Measurements from ENCODE around the gene TUT1. TPM values are rescaled to one million over a fixed set of nuclear protein-coding genes. Genes with fewer than 3 reads are reported as not detected.
A peak's percentile ranks its signal among the peaks of the same experiment; 100 is the strongest.

TUT1 gene
- polyA plus RNA-seq, 3 donors: 15.8 to 16.2 (median 15.9) TPM

DNA sequence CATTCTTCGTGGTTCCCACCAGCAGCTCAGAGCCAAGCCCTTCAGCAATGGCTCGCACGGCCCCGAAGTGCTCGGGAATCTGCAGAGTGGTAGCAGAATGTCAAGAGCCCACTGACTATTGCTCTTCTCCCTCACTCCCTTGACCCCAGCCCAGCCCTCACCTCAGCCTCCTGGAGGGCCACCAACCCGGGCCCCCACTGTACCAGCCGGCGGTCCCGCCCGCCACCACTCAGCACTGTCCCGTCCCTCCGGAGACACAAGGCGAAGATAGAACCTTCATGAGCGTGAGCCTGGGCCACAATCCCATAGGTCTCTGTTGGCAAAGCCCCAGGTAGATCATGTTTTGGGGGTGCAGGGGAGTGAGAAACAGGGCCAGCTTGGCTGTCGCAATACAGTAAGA, 14.6 kb upstream of the TUT1 start:
- no peak overlapping the region for H3K27ac ChIP-seq (ENCODE audit: low read depth, low read length)
- 95 to 97% (median 96%) methylated on average over 15 of the region's 15 CpGs for WGBS, 3 donors

DNA sequence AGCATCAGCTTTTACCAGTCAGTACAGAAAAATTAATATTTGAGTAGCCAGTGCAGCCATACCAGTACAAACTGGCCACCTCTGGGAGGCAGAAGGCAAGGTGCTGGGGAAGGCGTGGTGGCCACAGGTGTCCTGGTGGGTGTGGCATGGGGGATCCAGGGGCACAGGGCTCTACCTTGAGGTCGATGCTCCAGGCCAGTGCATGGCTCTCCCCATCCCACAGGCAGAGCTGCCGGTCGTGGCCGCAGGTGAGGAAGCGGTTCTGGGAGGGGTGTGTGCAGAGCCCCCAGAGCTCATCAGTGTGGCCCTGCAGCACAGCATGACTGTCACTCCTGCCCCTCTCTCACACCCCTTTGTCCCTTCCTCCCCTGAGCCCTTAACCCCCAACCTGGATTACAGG, 14.1 kb upstream of the TUT1 start:
- WGBS, 3 donors: 79 to 92% (median 87%) methylated on average over 3 to 6 of the region's 6 CpGs
- no peak overlapping the region for H3K27ac ChIP-seq (ENCODE audit: low read depth, low read length)

DNA sequence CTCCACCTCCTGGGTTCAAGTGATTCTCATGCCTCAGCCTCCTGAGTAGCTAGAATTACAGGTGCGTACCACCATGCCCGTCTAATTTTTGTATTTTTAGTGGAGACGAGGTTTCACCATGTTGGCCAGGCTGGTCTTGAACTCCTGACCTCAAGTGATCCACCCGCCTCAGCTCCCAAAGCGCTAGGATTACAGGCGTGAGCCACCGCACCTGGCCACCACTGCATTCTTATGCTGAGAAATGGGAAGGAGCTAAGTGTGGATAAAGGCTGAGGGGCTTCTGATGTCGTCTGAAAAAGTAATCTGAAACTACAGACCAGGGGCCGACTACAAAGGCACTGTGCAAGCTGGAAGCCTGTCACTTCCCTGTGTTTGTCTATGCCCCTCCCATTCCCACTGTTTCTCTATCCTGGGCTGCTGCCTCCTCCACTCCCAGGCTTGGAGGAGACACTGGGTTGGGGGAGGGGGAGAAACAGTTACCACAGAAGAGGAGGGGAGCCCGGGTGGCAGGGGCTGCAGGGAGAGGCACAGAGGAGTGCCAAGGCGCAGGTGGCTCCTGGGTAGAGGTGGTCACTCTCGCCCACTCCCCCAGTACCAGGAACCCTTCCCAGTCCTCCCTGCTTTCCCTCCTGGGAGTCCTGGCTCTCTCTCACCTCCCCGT, 13.3 kb upstream of the TUT1 start:
- no peak overlapping the region for H3K27ac ChIP-seq (ENCODE audit: low read depth, low read length)
- WGBS, 3 donors: 81 to 86% (median 86%) methylated on average over 13 of the region's 13 CpGs

GRCh38 chr11:62603776-62604299, 12.5 kb upstream of the TUT1 start:
- H3K27ac ChIP-seq (ENCODE audit: low read depth, low read length): no peak overlapping the region
- WGBS, 3 donors: 90 to 94% (median 93%) methylated on average over 8 of the region's 8 CpGs

- no peak overlapping the region for H3K27ac ChIP-seq (ENCODE audit: low read depth, low read length)
- WGBS, 3 donors: 60 to 71% (median 63%) methylated on average over 13 of the region's 13 CpGs
Measured at GRCh38 chr11:62603072-62603408, 11.7 kb upstream of the TUT1 start.

DNA sequence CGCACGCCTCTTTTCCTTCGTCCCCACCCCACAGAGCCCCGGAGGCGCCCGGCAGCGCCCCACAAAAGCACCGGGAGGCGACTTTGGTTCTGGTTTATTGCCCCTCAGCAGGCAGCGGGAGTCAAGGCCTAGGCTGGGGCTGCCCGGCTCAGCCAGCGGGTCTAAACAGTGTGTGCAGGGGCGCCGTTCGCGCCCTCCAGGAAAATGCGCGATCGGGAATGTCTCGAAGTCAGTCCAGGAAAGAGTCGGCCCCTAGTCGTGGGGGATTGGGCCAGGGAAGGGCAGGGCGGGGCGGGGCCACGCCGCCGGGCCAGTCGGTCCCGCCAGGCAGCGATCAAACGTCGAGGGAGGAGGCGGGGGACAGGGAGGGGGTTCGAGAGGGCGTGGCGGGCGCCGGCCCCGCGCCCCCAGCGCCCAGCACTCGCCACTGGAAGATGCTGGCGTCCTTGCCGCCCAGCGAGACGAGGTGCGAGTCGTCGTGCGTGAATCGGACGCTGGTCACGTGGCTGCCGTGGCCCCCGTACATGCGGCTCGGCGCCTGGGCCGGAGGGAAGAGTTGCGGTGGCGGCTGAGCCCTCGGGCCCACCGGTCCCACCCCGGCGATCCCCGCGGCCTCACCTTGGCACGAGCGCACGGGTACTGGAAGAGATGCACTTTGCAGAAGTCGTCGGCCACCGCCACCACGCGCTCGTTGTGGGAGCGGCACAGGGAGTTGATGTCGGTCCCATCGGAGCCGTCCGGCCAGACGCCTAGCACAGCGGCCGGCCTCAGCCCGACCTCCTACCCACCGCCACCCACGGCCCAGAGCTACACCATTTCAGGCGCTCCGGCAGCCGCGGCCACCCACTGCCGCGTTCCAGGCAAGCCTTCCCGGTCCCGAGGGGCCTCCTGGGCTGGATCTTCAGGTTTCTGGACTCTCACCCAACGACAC, 11.1 kb upstream of the TUT1 start:
- WGBS, 3 donors: 9 to 30% (median 25%) methylated on average over 74 to 95 of the region's 96 CpGs
- peak overlapping the region; percentile 17 for H3K27ac ChIP-seq (ENCODE audit: low read depth, low read length)

- peak within 1 kb of the TSS; percentile 17 for H3K27ac ChIP-seq (ENCODE audit: low read depth, low read length)
- whole genome bisulfite sequencing, 3 donors: 0 to 1% (median 1%) methylated on average over 77 to 83 of the region's 83 CpGs
Measured at GRCh38 chr11:62601372-62602140, 10.2 kb upstream of the TUT1 start, which contains the start of gene MTA2. TSS of gene MTA2 (minus strand) at chr11:62601865. CDS start at chr11:62601450, 415 bp downstream.

DNA sequence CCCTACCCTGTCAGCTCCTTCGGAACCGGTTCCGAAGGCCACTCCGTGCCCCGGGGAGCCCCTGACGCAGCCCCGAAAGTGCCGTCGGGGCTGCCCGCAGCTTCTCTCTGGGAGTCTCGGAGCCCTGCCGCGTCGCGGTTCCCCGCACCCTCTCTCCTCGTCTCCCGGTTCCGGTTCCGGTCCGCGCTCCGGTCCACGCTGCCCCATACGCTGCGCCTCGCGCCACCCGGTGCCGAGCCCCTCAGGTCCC, 9.7 kb upstream of the TUT1 start:
- 0% methylated on average over 21 to 30 of the region's 30 CpGs for WGBS, 3 donors
- no peak overlapping the region for H3K27ac ChIP-seq (ENCODE audit: low read depth, low read length)

DNA sequence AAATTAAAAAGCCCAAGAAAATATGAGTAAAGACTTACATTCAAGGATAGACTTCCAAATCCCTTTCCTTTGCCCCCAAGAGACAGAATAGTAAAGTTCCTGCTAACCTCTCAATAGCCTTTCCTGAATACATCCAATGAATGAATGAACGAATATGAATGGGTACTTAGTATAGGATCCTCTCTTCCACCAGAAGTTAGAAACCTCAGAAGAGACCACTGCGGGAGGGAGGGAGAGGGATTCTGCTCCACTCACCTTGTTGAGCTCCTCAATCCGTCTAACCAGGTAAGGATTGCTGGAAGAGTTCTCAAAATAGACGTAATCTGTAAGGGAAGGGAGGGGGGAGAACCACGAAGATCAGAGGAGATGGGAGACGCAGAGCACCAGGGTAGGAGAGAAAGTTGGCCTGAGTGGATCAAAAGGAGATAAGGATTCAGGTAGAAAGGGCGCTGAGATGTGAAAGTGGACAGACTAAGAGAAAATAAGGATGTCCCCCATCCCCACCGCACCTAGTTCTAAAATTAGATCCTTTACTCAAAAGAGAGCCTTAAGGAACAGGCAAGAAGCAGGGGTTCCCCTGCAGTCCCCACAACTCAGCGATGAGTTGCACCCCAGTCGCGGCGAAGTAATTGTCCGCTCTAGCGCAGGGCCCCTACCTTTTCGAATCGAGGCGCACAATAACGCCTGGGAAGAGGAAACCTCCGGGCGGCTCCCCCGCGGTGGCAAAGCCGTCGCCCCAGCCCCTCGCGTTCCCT, 9.2 kb upstream of the TUT1 start:
- WGBS, 3 donors: 0 to 2% (median 1%) methylated on average over 25 to 26 of the region's 26 CpGs
- no peak overlapping the region for H3K27ac ChIP-seq (ENCODE audit: low read depth, low read length)

DNA sequence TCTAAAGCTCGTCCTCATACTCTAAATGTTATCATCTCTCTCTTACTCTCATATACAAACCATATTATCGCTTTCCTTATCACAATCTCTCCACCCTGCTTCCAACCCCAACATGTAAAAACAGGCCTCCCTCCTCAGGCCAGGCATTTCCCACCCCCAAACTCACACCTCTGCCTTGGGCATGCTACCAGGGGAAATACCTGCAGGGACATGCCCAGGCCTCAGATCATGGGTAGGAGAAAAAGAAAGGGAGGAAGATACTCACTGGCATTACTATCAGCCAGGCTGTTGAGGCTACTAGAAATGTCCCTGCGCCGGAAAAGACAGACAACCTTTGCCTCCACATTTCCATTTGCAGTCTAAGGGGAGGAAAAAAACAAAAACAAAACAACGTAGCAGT, 8.6 kb upstream of the TUT1 start:
- 40 to 52% (median 40%) methylated on average over 5 of the region's 5 CpGs for WGBS, 3 donors
- H3K27ac ChIP-seq (ENCODE audit: low read depth, low read length): no peak overlapping the region

- 29 to 43% (median 35%) methylated on average over 7 of the region's 7 CpGs for WGBS, 3 donors
- no peak overlapping the region for H3K27ac ChIP-seq (ENCODE audit: low read depth, low read length)
Measured at GRCh38 chr11:62599069-62599696, 7.9 kb upstream of the TUT1 start.

DNA sequence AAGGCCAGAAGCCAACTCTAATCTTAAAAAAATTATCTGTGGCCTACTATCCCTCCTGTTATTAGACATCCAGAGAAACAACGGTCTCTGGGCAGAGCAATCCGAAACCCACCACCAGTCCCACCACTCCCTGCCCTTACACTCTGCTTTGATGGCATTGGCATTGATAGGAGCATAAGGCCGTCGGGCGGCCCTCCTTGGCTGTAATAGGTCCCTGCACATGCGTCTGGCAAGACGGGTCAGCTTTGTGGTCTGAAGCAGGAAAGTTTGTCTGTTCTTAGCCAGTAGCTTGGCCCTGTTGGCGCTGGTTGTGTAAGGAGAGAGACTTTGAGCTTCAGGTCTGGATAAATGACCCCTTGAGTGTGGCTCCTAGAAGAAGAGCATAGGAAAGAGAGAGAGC, 3.8 kb upstream of the TUT1 start:
- H3K27ac ChIP-seq (ENCODE audit: low read depth, low read length): no peak overlapping the region
- WGBS, 3 donors: 84 to 90% (median 89%) methylated on average over 8 of the region's 8 CpGs

- H3K27ac ChIP-seq (ENCODE audit: low read depth, low read length): no peak overlapping the region
- 52 to 57% (median 56%) methylated on average over 13 of the region's 13 CpGs for WGBS, 3 donors
Measured at GRCh38 chr11:62593434-62594044, 2.2 kb upstream of the TUT1 start.

DNA sequence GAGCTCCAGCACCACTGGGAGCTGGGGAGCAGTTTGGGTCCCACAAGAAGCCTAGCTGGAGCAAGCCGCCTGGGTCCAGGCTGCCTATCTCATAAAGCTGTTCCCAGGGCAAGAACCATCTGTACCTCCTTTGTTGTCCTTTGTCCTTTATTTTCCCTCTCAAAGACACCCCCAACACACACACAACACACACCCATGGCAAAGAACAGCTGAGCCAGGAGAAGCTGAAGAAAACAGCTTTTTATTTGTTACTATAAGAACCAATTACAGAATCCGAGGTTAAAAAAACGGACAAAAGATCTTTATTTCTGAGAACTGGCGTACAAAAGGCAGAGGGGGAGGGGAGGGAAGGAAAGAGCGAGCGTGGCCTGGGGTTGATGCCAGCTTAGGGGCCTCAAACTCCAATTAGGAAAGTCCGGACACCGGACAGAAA, 1.7 kb upstream of the TUT1 start:
- H3K27ac ChIP-seq (ENCODE audit: low read depth, low read length): peak overlapping the region; percentile 2
- WGBS, 3 donors: 70 to 84% (median 76%) methylated on average over 8 of the region's 8 CpGs

- H3K27ac ChIP-seq (ENCODE audit: low read depth, low read length): peak overlapping the region; percentile 91
- WGBS, 3 donors: 7 to 13% (median 11%) methylated on average over 17 of the region's 17 CpGs
Measured at GRCh38 chr11:62592146-62592815, 958 bp upstream of the TUT1 start.

GRCh38 chr11:62588966-62589637, 2.2 kb downstream of the TUT1 start:
- 62 to 70% (median 68%) methylated on average over 18 of the region's 18 CpGs for WGBS, 3 donors
- no peak overlapping the region for H3K27ac ChIP-seq (ENCODE audit: low read depth, low read length)

Measured in adipose tissue (tissue), 3 donors.